ENCODE measurements around the gene CYB561D2. TPM values are rescaled to one million over a fixed set of nuclear protein-coding genes. Genes with fewer than 3 reads are reported as not detected.

Gene CYB561D2
- total and polyA plus RNA-seq, 2 experiments from 2014 or later: 10.7 to 23.8 TPM

- Histone ChIP-seq H3K36me3 (no peaks in the 10 kb centered on the region), H3K9me3 (ENCODE audit: low read depth) (no peaks in the 10 kb centered on the region), H3K27ac (no peak overlapping the region), H3K4me3 (no peak overlapping the region), H3K27me3 (no peaks in the 10 kb centered on the region), H3K4me1 (ENCODE audit: low read depth) (no peaks in the 10 kb centered on the region)
- DNase-seq (ENCODE audit: low read depth in 1 of 2, low spot score in 1 of 2): no peak
- TF ChIP-seq CTCF (IDR thresholded peaks at IDR 0.05; ENCODE audit: low read depth, low read length): no peak
These were observed 22.7 kb downstream of the CYB561D2 start for GRCh38 chr3:50373146-50374051.

- DNase-seq (ENCODE audit: low read depth in 1 of 2, low spot score in 1 of 2): no peak
- H3K36me3 ChIP-seq: no peaks in the 10 kb centered on the region
- TF ChIP-seq CTCF (IDR thresholded peaks at IDR 0.05; ENCODE audit: low read depth, low read length): no peak
- no peak overlapping the region for H3K4me3 ChIP-seq
- H3K4me1 ChIP-seq (ENCODE audit: low read depth): no peaks in the 10 kb centered on the region
- H3K27me3 ChIP-seq: no peaks in the 10 kb centered on the region
- no peak overlapping the region for H3K27ac ChIP-seq
- no peaks in the 10 kb centered on the region for H3K9me3 ChIP-seq (ENCODE audit: low read depth)
These were observed 23.9 kb downstream of the CYB561D2 start for GRCh38 chr3:50374363-50375257.

- H3K27me3 ChIP-seq: no peaks in the 10 kb centered on the region
- H3K4me3 ChIP-seq: no peak overlapping the region
- no peak overlapping the region for H3K27ac ChIP-seq
- no peak for TF ChIP-seq CTCF (IDR thresholded peaks at IDR 0.05; ENCODE audit: low read depth, low read length)
- H3K36me3 ChIP-seq: no peaks in the 10 kb centered on the region
- H3K4me1 ChIP-seq (ENCODE audit: low read depth): no peaks in the 10 kb centered on the region
- H3K9me3 ChIP-seq (ENCODE audit: low read depth): no peaks in the 10 kb centered on the region
- DNase-seq (ENCODE audit: low read depth in 1 of 2, low spot score in 1 of 2): no peak
These were observed 24.7 kb downstream of the CYB561D2 start for GRCh38 chr3:50375258-50375931.

- Histone ChIP-seq H3K36me3 (no peaks in the 10 kb centered on the region), H3K4me1 (ENCODE audit: low read depth) (no peaks in the 10 kb centered on the region), H3K27me3 (no peaks in the 10 kb centered on the region), H3K9me3 (ENCODE audit: low read depth) (no peaks in the 10 kb centered on the region), H3K4me3 (no peak overlapping the region), H3K27ac (no peak overlapping the region)
- no peak for DNase-seq (ENCODE audit: low read depth in 1 of 2, low spot score in 1 of 2)
- no peak for TF ChIP-seq CTCF (IDR thresholded peaks at IDR 0.05; ENCODE audit: low read depth, low read length)
These were observed 27.4 kb downstream of the CYB561D2 start for GRCh38 chr3:50378024-50378423.

GRCh38 chr3:50378757-50379156 is 28.1 kb downstream of the CYB561D2 start:
- Histone ChIP-seq H3K4me1 (ENCODE audit: low read depth) (no peaks in the 10 kb centered on the region), H3K27me3 (no peaks in the 10 kb centered on the region), H3K36me3 (no peaks in the 10 kb centered on the region), H3K4me3 (no peak overlapping the region), H3K9me3 (ENCODE audit: low read depth) (no peaks in the 10 kb centered on the region), H3K27ac (no peak overlapping the region)
- DNase-seq (ENCODE audit: low read depth in 1 of 2, low spot score in 1 of 2): no peak
- TF ChIP-seq CTCF (IDR thresholded peaks at IDR 0.05; ENCODE audit: low read depth, low read length): no peak
